Spleen (tissue), 11 donors: ENCODE results near the gene TMEM47. TPM values are rescaled to one million over a fixed set of nuclear protein-coding genes. Genes with fewer than 3 reads are reported as not detected.

Experiments used
- DNase-seq: peaks from one replicate; pipeline ENCODE4 v3.0.0-alpha.2; 2020
- H3K27ac ChIP-seq, 8 donors: fragments of 200-600 bp; sonication (generic) in 7 of 8; 1 replicate in 4 of 8; 2 replicates in 4 of 8; pipeline versions ENCODE4 v1.5.0 to v1.8.0; 2016 to 2021; ENCODE audit warnings: inconsistent platforms in 4 of 8, mild to moderate bottlenecking in 4 of 8, moderate library complexity in 1 of 8
- H3K27me3 ChIP-seq, 7 donors: fragments of 200-600 bp; sonication (generic) in 6 of 7; replicated peaks in 1 of 7; 1 replicate in 4 of 7; 2 replicates in 3 of 7; pipeline versions ENCODE4 v1.5.0 to v1.8.0; 2016 to 2021; ENCODE audit warnings: inconsistent platforms in 3 of 7, mild to moderate bottlenecking in 1 of 7
- H3K36me3 ChIP-seq, 6 donors: fragments of 200-600 bp; sonication (generic) in 5 of 6; 1 replicate in 4 of 6; 2 replicates in 2 of 6; pipeline versions ENCODE4 v1.5.0 to v1.8.0; 2016 to 2021; ENCODE audit warnings: inconsistent platforms in 2 of 6
- H3K4me1 ChIP-seq, 6 donors: fragments of 200-600 bp; sonication (generic) in 5 of 6; 1 replicate in 3 of 6; 2 replicates in 3 of 6; pipeline versions ENCODE4 v1.5.0 to v1.8.0; 2016 to 2021; ENCODE audit warnings: inconsistent platforms in 3 of 6
- H3K4me3 ChIP-seq, 8 donors: fragments of 200-600 bp; sonication (generic) in 7 of 8; 1 replicate in 4 of 8; 2 replicates in 4 of 8; pipeline versions ENCODE4 v1.5.0 to v1.8.0; 2016 to 2021; ENCODE audit warnings: inconsistent platforms in 4 of 8, mild to moderate bottlenecking in 4 of 8, moderate library complexity in 2 of 8
- H3K9me3 ChIP-seq, 8 donors: fragments of 200-600 bp; sonication (generic) in 7 of 8; 1 replicate in 4 of 8; 2 replicates in 4 of 8; pipeline versions ENCODE4 v1.5.0 to v1.8.0; 2016 to 2021; ENCODE audit warnings: inconsistent platforms in 4 of 8
- POLR2A ChIP-seq, 3 donors: fragments of 450-650 bp; IDR thresholded peaks; one replicate each; pipeline ENCODE4 v1.5.1; 2017; ENCODE audit warnings: antibody characterized with exemption in 3 of 3, mild to moderate bottlenecking in 1 of 3
- POLR2AphosphoS5 ChIP-seq, 3 donors: sonication (generic); formaldehyde crosslinking; IDR thresholded peaks; one replicate each; pipeline ENCODE4 v1.5.1; 2017; ENCODE audit warnings: antibody characterized with exemption in 3 of 3
- WGBS, 5 donors: extraction: QIAGEN DNeasy Blood & Tissue Kit in 3 of 5; methylation state at CpG; one replicate each; pipeline versions ENCODE4 v1.1.5 to v1.1.7; 2013 to 2018; 5-methylcytosine and 5-hydroxymethylcytosine counted together
- intact Hi-C: fragments of 100-400 bp; cut with DNase I; formaldehyde crosslinking; loops from one replicate; pipeline ENCODE4 v1.15.0; 2023; ENCODE audit warnings: low total_unique reads
- polyA plus RNA-seq, 3 donors: library from polyadenylated mRNA; stranded (reverse); fragments of 200-250 nt; gene quantifications; one replicate each; pipeline ENCODE4 v1.2.1, GENCODE V29; 2013
- total RNA-seq, 7 donors: library from RNA; depleted of rRNA in 3 of 7; stranded (reverse); fragments of >200 nt in 3 of 7; fragmentation: NEBNext Ultra II Directional in 4 of 7; extraction: Animal tissue kit (Norgen Biotek cat#: 25700) in 4 of 7; gene quantifications; one replicate each; pipeline versions ENCODE4 v1.1.0 to v1.2.1, GENCODE V29; 2016 to 2021
- TF ChIP-seq, protein P1 (sequence below), 11 experiments: fragments of 200-600 bp in 7 of 11; fragments of 450-650 bp in 4 of 11; sonication (generic) in 4 of 11; IDR thresholded peaks in 8 of 11; conservative IDR thresholded peaks in 3 of 11; 1 replicate in 7 of 11; 2 replicates in 4 of 11; pipeline versions ENCODE4 v1.4.0 to v1.8.0; 2016 to 2021; ENCODE audit warnings: antibody characterized with exemption in 11 of 11, inconsistent platforms in 4 of 11, mild to moderate bottlenecking in 1 of 11
- donor health status: healthy with polysubstance abuse.
- donor health status: DM: no; HTN: no; CAD: no; lungs with moderate emphysema.
- donor health status: DM: no; HTN: no; CAD: no.
- donor health status: Bipolar disorder and iron deficiency.
- donor health status: healthy.
- donor health status: DM: no; HTN: no; CAD: no.
- donor health status: DM: yes; HTN: yes; CAD: no.

The TMEM47 gene
- total and polyA plus RNA-seq, 10 donors = 1.3 to 11.1 (median 5.2) TPM

DNA sequence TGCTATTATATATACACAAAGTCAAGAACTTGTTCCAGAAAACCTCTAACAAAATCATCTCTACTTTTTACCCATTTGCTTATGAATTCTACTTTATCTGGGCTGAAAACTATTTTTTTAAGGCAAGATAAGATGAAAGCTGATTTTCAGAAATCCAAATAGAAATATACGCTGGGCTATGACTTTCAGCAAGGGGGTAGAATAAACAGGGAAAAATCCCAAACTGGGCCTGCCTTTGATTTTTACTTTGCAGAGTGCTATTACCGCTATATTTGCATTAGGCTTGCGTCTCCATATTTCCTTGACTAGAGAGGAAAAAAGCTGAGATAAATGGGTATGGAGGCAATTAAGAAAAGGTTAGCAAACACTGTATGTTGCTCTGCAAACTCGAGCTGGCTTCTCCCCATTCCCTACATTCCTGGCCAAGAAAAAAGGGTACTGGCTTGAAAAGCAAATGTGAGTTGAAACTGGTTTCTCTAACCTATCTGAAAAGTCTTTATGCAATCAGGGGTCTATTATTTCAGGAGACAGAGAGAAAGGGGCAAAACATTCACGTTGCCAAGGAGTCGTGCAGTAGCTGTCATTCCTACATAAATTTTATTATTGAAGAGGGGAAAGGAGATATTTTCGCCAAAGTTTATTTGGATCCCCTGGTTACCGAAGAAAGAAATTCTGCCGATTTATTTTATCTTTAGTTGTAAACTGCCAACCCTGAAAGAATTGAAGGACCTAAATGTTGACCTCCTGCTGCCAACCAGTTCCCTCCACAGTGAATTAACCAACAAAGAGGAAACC lies 2.2 kb downstream of the TMEM47 start:
- peak overlapping the region in 1 of 8 donors; percentile 36 for H3K27ac ChIP-seq

DNA sequence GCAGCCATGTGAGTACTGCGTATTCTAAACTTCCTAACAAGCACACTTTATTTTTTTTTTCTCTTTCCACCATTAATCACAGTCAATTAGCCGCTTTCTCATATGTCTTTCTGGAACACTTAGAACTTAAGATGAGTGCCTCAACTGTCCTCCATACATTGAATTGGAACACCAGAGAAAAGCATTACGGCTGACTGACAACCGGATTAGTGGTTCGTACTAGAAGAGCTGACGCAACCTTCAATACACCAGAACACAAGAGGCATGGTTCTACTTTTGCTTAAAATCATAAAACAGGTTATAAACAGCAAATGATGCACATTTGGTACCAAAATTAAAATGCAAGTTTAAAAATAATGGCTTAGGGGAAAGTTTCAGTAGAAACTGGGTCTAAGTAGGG lies 3.3 kb downstream of the TMEM47 start:
- TF ChIP-seq, protein P1, sequence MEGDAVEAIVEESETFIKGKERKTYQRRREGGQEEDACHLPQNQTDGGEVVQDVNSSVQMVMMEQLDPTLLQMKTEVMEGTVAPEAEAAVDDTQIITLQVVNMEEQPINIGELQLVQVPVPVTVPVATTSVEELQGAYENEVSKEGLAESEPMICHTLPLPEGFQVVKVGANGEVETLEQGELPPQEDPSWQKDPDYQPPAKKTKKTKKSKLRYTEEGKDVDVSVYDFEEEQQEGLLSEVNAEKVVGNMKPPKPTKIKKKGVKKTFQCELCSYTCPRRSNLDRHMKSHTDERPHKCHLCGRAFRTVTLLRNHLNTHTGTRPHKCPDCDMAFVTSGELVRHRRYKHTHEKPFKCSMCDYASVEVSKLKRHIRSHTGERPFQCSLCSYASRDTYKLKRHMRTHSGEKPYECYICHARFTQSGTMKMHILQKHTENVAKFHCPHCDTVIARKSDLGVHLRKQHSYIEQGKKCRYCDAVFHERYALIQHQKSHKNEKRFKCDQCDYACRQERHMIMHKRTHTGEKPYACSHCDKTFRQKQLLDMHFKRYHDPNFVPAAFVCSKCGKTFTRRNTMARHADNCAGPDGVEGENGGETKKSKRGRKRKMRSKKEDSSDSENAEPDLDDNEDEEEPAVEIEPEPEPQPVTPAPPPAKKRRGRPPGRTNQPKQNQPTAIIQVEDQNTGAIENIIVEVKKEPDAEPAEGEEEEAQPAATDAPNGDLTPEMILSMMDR (IDR thresholded peaks at IDR 0.05 in 8 of 11, conservative IDR thresholded peaks at IDR 0.05 in 3 of 11) = no peak
- TF ChIP-seq POLR2AphosphoS5 (IDR thresholded peaks at IDR 0.05) (no peak), POLR2A (IDR thresholded peaks at IDR 0.05) (no peak)
- Histone ChIP-seq H3K36me3 (no peaks in the 10 kb centered on the region), H3K27ac (peak overlapping the region in 1 of 8 donors; percentile 11), H3K4me1 (no peaks in the 10 kb centered on the region), H3K9me3 (no peaks in the 10 kb centered on the region), H3K4me3 (peak overlapping the region in 2 of 8 donors; percentile 10 to 43), H3K27me3 (peaks cover 0 to 40% (median 8%) of the 10 kb centered on the region in 7 donors)
- DNase-seq = no peak
- 63 to 74% (median 66%) methylated on average over 6 of the region's 6 CpGs for WGBS, 5 donors
- intact Hi-C loops = no loop called here

More for the DNA sequence above, 2.2 kb downstream of the TMEM47 start:
- Histone ChIP-seq H3K4me3 (peak overlapping the region in 2 of 8 donors; percentile 12 to 43), H3K36me3 (no peaks in the 10 kb centered on the region), H3K27me3 (peaks cover 0 to 40% (median 8%) of the 10 kb centered on the region in 7 donors), H3K9me3 (no peaks in the 10 kb centered on the region), H3K4me1 (no peaks in the 10 kb centered on the region)
- TF ChIP-seq, protein P1 (IDR thresholded peaks at IDR 0.05 in 8 of 11, conservative IDR thresholded peaks at IDR 0.05 in 3 of 11) = no peak
- TF ChIP-seq POLR2A (IDR thresholded peaks at IDR 0.05) = no peak
- TF ChIP-seq POLR2AphosphoS5 (IDR thresholded peaks at IDR 0.05) = no peak
- DNase-seq = no peak
- 40 to 53% (median 46%) methylated on average over 9 of the region's 9 CpGs for WGBS, 5 donors
- intact Hi-C loops = no loop called here

DNA sequence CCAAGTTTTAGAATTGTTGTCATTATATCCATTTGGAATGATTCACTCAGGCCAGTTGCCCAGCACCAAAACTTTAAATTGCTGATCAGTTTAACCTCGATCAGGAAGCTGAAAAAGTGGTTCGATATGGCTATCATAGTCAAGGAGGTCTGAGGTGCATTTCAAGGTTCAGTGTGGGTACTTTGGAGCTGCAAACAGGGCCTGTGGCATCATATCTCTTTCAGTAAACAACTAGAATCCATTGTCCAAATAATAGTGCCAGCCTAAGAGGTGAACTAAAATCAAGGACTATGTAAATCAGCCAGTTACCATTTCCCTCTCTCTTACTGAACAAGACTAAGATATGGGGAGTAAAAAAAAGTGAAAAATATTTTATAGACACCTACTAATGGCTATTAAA lies 14.2 kb downstream of the TMEM47 start:
- 65 to 93% (median 83%) methylated on average over 2 of the region's 2 CpGs for WGBS, 5 donors

DNA sequence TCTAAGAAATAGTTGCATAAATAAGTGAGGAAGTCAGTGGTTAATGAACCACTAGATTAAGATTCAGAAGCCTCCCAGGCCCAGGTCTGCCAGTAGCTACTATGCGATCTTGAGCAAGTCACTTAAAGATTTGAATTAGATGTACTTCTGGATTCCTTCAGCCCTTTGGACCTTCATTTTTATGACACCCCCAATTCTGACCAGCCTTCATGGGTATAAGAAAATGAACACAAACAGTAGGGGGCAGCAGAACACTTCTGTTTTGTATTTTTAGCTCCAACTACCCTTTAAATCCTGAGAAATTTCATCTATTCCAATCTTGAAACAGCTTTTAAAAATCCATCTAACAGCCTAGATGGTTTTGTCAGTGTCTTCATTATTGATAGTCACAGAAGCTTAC lies 19.0 kb downstream of the TMEM47 start:
- no peak for DNase-seq

More for the DNA sequence above, 14.2 kb downstream of the TMEM47 start:
- no peaks in the 10 kb centered on the region for H3K27me3 ChIP-seq
- H3K27ac ChIP-seq = no peak overlapping the region
- H3K36me3 ChIP-seq = no peaks in the 10 kb centered on the region
- no peak for DNase-seq
- TF ChIP-seq POLR2A (IDR thresholded peaks at IDR 0.05) (no peak), POLR2AphosphoS5 (IDR thresholded peaks at IDR 0.05) (no peak)
- no peak overlapping the region for H3K4me3 ChIP-seq
- no peaks in the 10 kb centered on the region for H3K4me1 ChIP-seq
- intact Hi-C loops = no loop called here
- peaks cover 0 to 1% (median 0%) of the 10 kb centered on the region in 8 donors for H3K9me3 ChIP-seq

More for the DNA sequence above, 19.0 kb downstream of the TMEM47 start:
- H3K36me3 ChIP-seq = no peaks in the 10 kb centered on the region
- no peaks in the 10 kb centered on the region for H3K4me1 ChIP-seq
- H3K27ac ChIP-seq = no peak overlapping the region
- H3K9me3 ChIP-seq = no peaks in the 10 kb centered on the region
- TF ChIP-seq, protein P1 (IDR thresholded peaks at IDR 0.05 in 8 of 11, conservative IDR thresholded peaks at IDR 0.05 in 3 of 11) = peak in 3 of 11 experiments; percentile 10 to 26 (median 11)
- TF ChIP-seq POLR2A (IDR thresholded peaks at IDR 0.05) (no peak), POLR2AphosphoS5 (IDR thresholded peaks at IDR 0.05) (no peak)
- no peaks in the 10 kb centered on the region for H3K27me3 ChIP-seq
- intact Hi-C loops = no loop called here
- whole genome bisulfite sequencing, 5 donors = 44 to 75% (median 54%) methylated on average over 1 of the region's 1 CpG
- no peak overlapping the region for H3K4me3 ChIP-seq
